Calu3 (cell line): ENCODE measurements around the gene GCLC. TPM values are rescaled to one million over a fixed set of nuclear protein-coding genes. Genes with fewer than 3 reads are reported as not detected.

Experiments used
- BruUV-seq: library from RNA; stranded (reverse); fragments of 400-500 nt; replicated peaks from 2 replicates; lab custom pipeline; 2021; lab: Mats Ljungman, UMichigan
- CTCF ChIA-PET: fragments of 300-600 bp; sonication (Branson Sonifier 250); formaldehyde crosslinking; loops from one replicate; lab custom pipeline; 2022; ENCODE audit warnings: antibody characterized with exemption; lab: Charles Lee
- DNase-seq: peaks from one replicate; pipeline ENCODE4 v3.0.0; 2022
- H3K27ac Mint-ChIP-seq: one replicate; pipeline ENCODE4 v1.8.0; 2022; ENCODE audit warnings: mixed read lengths; ENCODE audit not compliant: unreplicated experiment
- H3K27me3 Mint-ChIP-seq: one replicate; pipeline ENCODE4 v1.8.0; 2022; ENCODE audit warnings: mixed read lengths; ENCODE audit not compliant: unreplicated experiment
- H3K36me3 Mint-ChIP-seq: one replicate; pipeline ENCODE4 v1.8.0; 2022; ENCODE audit warnings: mild to moderate bottlenecking, moderate library complexity, mixed read lengths; ENCODE audit not compliant: insufficient read depth, unreplicated experiment
- H3K4me1 Mint-ChIP-seq: one replicate; pipeline ENCODE4 v1.8.0; 2022; ENCODE audit warnings: mild to moderate bottlenecking, low read depth, mixed read lengths; ENCODE audit not compliant: unreplicated experiment
- H3K4me3 Mint-ChIP-seq: one replicate; pipeline ENCODE4 v1.8.0; 2022; ENCODE audit warnings: mild to moderate bottlenecking, low read depth, moderate library complexity, mixed read lengths; ENCODE audit not compliant: unreplicated experiment
- H3K9me3 Mint-ChIP-seq: one replicate; pipeline ENCODE4 v1.8.0; 2022; ENCODE audit warnings: low read depth, mixed read lengths; ENCODE audit not compliant: unreplicated experiment
- intact Hi-C: fragments of 100-400 bp; cut with micrococcal nuclease; formaldehyde crosslinking; loops from one replicate; pipeline ENCODE4 v1.10.0; 2022; ENCODE audit not compliant: unreplicated experiment
- total RNA-seq: library from RNA; stranded (reverse); gene quantifications from 2 replicates; pipeline ENCODE4 v1.2.3, GENCODE V29; 2022
- TF ChIP-seq, protein P1 (sequence below): fragments of 200-600 bp; IDR thresholded peaks from one replicate; pipeline ENCODE4 v1.8.0; 2022; ENCODE audit warnings: antibody characterized with exemption; ENCODE audit not compliant: unreplicated experiment

Gene GCLC
- total RNA-seq, 1 experiment from 2014 or later = 45.7 TPM

DNA sequence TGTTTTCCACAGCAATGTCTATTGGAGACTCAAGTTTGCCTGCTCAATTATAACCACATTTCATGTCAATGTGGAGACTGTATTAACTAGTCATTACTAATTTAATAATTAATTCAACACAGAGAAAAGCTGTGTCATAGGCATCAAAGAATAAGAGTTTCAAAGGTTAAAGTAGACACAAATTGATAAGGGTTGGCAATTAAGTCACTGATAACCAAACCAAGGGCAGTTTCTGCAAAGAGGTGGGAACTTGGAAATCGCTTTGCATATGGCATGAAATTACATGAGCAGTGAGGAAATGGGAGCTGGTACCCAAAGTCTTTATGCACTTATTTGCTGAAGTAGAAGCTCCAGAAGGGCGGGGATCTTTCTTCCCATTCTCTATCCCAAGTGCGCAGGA lies 34.2 kb downstream of the GCLC start:
- DNase-seq = no peak
- Mint-ChIP-seq H3K4me1 (peaks cover 48% of the 10 kb centered on the region), H3K4me3 (no peak overlapping the region), H3K9me3 (no peaks in the 10 kb centered on the region), H3K36me3 (peaks cover 28% of the 10 kb centered on the region), H3K27ac (no peak overlapping the region), H3K27me3 (no peaks in the 10 kb centered on the region)
- CTCF ChIA-PET = no interaction called here
- intact Hi-C loops = loop anchor here (5.0 kb wide), 1 partner anchor 217 kb away; no protein-coding TSS in a partner anchor
- no TSS peak for BruUV-seq
- TF ChIP-seq, protein P1, sequence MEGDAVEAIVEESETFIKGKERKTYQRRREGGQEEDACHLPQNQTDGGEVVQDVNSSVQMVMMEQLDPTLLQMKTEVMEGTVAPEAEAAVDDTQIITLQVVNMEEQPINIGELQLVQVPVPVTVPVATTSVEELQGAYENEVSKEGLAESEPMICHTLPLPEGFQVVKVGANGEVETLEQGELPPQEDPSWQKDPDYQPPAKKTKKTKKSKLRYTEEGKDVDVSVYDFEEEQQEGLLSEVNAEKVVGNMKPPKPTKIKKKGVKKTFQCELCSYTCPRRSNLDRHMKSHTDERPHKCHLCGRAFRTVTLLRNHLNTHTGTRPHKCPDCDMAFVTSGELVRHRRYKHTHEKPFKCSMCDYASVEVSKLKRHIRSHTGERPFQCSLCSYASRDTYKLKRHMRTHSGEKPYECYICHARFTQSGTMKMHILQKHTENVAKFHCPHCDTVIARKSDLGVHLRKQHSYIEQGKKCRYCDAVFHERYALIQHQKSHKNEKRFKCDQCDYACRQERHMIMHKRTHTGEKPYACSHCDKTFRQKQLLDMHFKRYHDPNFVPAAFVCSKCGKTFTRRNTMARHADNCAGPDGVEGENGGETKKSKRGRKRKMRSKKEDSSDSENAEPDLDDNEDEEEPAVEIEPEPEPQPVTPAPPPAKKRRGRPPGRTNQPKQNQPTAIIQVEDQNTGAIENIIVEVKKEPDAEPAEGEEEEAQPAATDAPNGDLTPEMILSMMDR = no peak

DNA sequence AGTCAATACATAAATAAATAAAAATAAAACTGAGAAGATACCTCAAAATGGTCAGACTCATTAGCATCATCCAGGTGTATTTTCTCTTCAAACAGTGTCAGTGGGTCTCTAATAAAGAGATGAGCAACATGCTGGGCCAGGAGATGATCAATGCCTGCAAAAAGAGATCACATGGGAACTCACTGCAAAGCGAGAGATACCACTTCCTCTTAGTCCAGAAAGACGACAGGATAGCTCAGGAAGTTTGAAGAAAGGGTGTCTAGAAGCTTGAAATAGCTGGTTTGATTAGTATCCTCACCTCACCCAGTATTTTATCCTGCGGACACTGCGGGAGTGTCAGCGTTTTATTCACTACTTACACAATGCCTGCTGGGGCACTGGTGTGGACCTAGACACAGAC lies 38.0 kb downstream of the GCLC start:
- CTCF ChIA-PET = interaction anchor here (0.7 kb wide), 1 partner anchor 10 kb away, joined by 5 read pairs; no protein-coding TSS in a partner anchor
- Mint-ChIP-seq H3K27ac (no peak overlapping the region), H3K27me3 (no peaks in the 10 kb centered on the region), H3K4me3 (no peak overlapping the region), H3K36me3 (peaks cover 41% of the 10 kb centered on the region), H3K9me3 (no peaks in the 10 kb centered on the region), H3K4me1 (peaks cover 15% of the 10 kb centered on the region)
- BruUV-seq = no TSS peak
- intact Hi-C loops = no loop called here
- no peak for DNase-seq
- TF ChIP-seq, protein P1 = no peak

DNA sequence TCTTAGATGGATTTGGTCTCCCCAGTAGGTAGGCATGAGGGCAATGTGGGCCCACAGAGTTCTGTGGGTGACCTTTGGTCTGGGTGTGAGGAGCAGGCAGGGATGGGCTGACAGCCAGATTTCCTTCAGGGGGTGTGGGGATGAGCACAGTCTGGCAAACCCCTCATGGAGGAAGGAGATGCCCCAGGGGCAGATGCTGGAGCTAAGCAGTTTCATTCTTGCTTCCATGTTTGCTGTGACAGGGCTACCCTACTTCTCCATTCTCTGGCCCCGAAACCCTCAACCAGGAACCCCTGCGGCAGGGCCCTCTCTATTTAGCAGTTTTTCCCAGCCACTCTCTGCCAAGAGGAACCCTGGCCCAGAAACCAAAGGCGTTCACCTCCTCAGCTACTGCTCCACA lies 40.4 kb downstream of the GCLC start:
- H3K9me3 Mint-ChIP-seq = no peaks in the 10 kb centered on the region
- no peaks in the 10 kb centered on the region for H3K27me3 Mint-ChIP-seq
- H3K4me1 Mint-ChIP-seq = no peaks in the 10 kb centered on the region
- CTCF ChIA-PET = interaction anchor here (1.2 kb wide), 1 partner anchor 10 kb away, joined by 3 read pairs; no protein-coding TSS in a partner anchor
- intact Hi-C loops = no loop called here
- BruUV-seq = no TSS peak
- H3K4me3 Mint-ChIP-seq = no peak overlapping the region
- TF ChIP-seq, protein P1 = no peak
- H3K27ac Mint-ChIP-seq = no peak overlapping the region
- peaks cover 48% of the 10 kb centered on the region for H3K36me3 Mint-ChIP-seq
- DNase-seq = no peak

- no TSS peak for BruUV-seq
- no peaks in the 10 kb centered on the region for H3K9me3 Mint-ChIP-seq
- intact Hi-C loops = no loop called here
- no peak overlapping the region for H3K27ac Mint-ChIP-seq
- no peak for DNase-seq
- peaks cover under 1% of the 10 kb centered on the region for H3K4me1 Mint-ChIP-seq
- H3K27me3 Mint-ChIP-seq = no peaks in the 10 kb centered on the region
- CTCF ChIA-PET = no interaction called here
- peaks cover 37% of the 10 kb centered on the region for H3K36me3 Mint-ChIP-seq
- TF ChIP-seq, protein P1 = no peak
- H3K4me3 Mint-ChIP-seq = no peak overlapping the region
These were observed 41.8 kb downstream of the GCLC start for GRCh38 chr6:53503060-53503459.
